Psoas muscle (tissue), 8 donors: ENCODE measurements around the gene KCNJ4. TPM values are rescaled to one million over a fixed set of nuclear protein-coding genes. Genes with fewer than 3 reads are reported as not detected.

ENCODE experiments used
- ATAC-seq, 4 donors: fragments of 200-7000 bp; cut with Tn5 transposase; one replicate each; pipeline ENCODE4 v1.9.1; 2020; ENCODE audit warnings: moderate library complexity in 3 of 4, mild to moderate bottlenecking in 2 of 4
- DNase-seq, 2 donors: peaks; one replicate each; pipeline ENCODE4 v3.0.0-alpha.2; 2020
- H3K27ac ChIP-seq: fragments of 200-600 bp; one replicate; pipeline ENCODE4 v1.8.0; 2022
- H3K27me3 ChIP-seq, 3 donors: fragments of 200-600 bp in 1 of 3; one replicate each; pipeline versions ENCODE4 v1.6.1 to v1.8.0; 2013 to 2022; ENCODE audit warnings: low read length in 2 of 3, mild to moderate bottlenecking in 2 of 3, moderate library complexity in 1 of 3; ENCODE audit not compliant: insufficient read depth in 3 of 3
- H3K36me3 ChIP-seq, 2 donors: fragments of 200-600 bp in 1 of 2; one replicate each; pipeline versions ENCODE4 v1.6.1 to v1.8.0; 2013 to 2022; ENCODE audit warnings: low read depth in 1 of 2, mild to moderate bottlenecking in 1 of 2, moderate library complexity in 1 of 2; ENCODE audit not compliant: insufficient read depth in 1 of 2
- H3K4me1 ChIP-seq: fragments of 200-600 bp; one replicate; pipeline ENCODE4 v1.8.0; 2022
- H3K4me3 ChIP-seq: fragments of 200-600 bp; one replicate; pipeline ENCODE4 v1.8.0; 2022; ENCODE audit warnings: mild to moderate bottlenecking
- H3K9me3 ChIP-seq: fragments of 200-600 bp; one replicate; pipeline ENCODE4 v1.8.0; 2022
- WGBS, 3 donors: extraction: QIAGEN DNeasy Blood & Tissue Kit; methylation state at CpG; one replicate each; pipeline versions ENCODE4 v1.1.6 to v1.1.7; 2013; 5-methylcytosine and 5-hydroxymethylcytosine counted together
- intact Hi-C, 2 donors: fragments of 100-400 bp; cut with DNase I; formaldehyde crosslinking; loops; one replicate each; pipeline versions ENCODE4 v1.11.0 to v1.14.2; 2022
- polyA plus RNA-seq, 3 donors: library from polyadenylated mRNA; stranded (reverse); fragments of 200-250 nt; gene quantifications; one replicate each; pipeline ENCODE4 v1.2.3, GENCODE V29; 2013
- total RNA-seq, 4 donors: library from RNA; stranded (reverse); fragmentation: NEBNext Ultra II Directional in 2 of 4; extraction: Animal tissue kit (Norgen Biotek cat#: 25700) in 2 of 4; gene quantifications; one replicate each; pipeline versions ENCODE4 v1.2.1 to v1.2.4, GENCODE V29; 2021 to 2023
- TF ChIP-seq, protein P1 (sequence below): fragments of 200-600 bp; IDR thresholded peaks from one replicate; pipeline ENCODE4 v1.8.0; 2022; ENCODE audit warnings: antibody characterized with exemption
- donor health status: healthy with polysubstance abuse.
- donor health status: DM: no; HTN: no; CAD: no; lungs with moderate emphysema.
- donor health status: Bipolar disorder and iron deficiency.
- donor health status: healthy.
- donor health status: DM: yes; HTN: yes; CAD: no.
- donor health status: DM: no; HTN: no; CAD: no.
- donor health status: DM: no; HTN: no; CAD: no.
- donor health status: DM: yes; HTN: yes; CAD: no.

Gene KCNJ4
- total and polyA plus RNA-seq, 7 donors, result 0.01 TPM; not detected in 6

GRCh38 chr22:38417252-38418060 lies 37.5 kb downstream of the KCNJ4 start:
- TF ChIP-seq, protein P1, sequence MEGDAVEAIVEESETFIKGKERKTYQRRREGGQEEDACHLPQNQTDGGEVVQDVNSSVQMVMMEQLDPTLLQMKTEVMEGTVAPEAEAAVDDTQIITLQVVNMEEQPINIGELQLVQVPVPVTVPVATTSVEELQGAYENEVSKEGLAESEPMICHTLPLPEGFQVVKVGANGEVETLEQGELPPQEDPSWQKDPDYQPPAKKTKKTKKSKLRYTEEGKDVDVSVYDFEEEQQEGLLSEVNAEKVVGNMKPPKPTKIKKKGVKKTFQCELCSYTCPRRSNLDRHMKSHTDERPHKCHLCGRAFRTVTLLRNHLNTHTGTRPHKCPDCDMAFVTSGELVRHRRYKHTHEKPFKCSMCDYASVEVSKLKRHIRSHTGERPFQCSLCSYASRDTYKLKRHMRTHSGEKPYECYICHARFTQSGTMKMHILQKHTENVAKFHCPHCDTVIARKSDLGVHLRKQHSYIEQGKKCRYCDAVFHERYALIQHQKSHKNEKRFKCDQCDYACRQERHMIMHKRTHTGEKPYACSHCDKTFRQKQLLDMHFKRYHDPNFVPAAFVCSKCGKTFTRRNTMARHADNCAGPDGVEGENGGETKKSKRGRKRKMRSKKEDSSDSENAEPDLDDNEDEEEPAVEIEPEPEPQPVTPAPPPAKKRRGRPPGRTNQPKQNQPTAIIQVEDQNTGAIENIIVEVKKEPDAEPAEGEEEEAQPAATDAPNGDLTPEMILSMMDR, result no peak
- Histone ChIP-seq H3K27ac (no peak overlapping the region), H3K9me3 (no peaks in the 10 kb centered on the region), H3K4me3 (no peak overlapping the region), H3K36me3 (no peaks in the 10 kb centered on the region), H3K4me1 (peaks cover 12% of the 10 kb centered on the region), H3K27me3 (no peaks in the 10 kb centered on the region)
- DNase-seq, result peak in 1 of 2 donors; percentile 29
- WGBS, 3 donors, result 77 to 86% (median 81%) methylated on average over 16 of the region's 16 CpGs
- intact Hi-C loops, result loop anchor here in 1 of 2 donors (10.0 kb wide), 1 partner anchor 157 kb away; the partner anchor contains the start of gene DMC1
- no peak for ATAC-seq

GRCh38 chr22:38416621-38417251 lies 38.3 kb downstream of the KCNJ4 start:
- Histone ChIP-seq H3K36me3 (no peaks in the 10 kb centered on the region), H3K4me3 (no peak overlapping the region), H3K4me1 (peaks cover 14% of the 10 kb centered on the region), H3K27me3 (no peaks in the 10 kb centered on the region), H3K9me3 (no peaks in the 10 kb centered on the region), H3K27ac (no peak overlapping the region)
- WGBS, 3 donors, result 88 to 89% (median 88%) methylated on average over 18 of the region's 18 CpGs
- TF ChIP-seq, protein P1, result no peak
- DNase-seq (peak in 1 of 2 donors; percentile 48), ATAC-seq (no peak)
- intact Hi-C loops, result loop anchor here in 1 of 2 donors (10.0 kb wide), 1 partner anchor 158 kb away; the partner anchor contains the start of gene DMC1

DNA sequence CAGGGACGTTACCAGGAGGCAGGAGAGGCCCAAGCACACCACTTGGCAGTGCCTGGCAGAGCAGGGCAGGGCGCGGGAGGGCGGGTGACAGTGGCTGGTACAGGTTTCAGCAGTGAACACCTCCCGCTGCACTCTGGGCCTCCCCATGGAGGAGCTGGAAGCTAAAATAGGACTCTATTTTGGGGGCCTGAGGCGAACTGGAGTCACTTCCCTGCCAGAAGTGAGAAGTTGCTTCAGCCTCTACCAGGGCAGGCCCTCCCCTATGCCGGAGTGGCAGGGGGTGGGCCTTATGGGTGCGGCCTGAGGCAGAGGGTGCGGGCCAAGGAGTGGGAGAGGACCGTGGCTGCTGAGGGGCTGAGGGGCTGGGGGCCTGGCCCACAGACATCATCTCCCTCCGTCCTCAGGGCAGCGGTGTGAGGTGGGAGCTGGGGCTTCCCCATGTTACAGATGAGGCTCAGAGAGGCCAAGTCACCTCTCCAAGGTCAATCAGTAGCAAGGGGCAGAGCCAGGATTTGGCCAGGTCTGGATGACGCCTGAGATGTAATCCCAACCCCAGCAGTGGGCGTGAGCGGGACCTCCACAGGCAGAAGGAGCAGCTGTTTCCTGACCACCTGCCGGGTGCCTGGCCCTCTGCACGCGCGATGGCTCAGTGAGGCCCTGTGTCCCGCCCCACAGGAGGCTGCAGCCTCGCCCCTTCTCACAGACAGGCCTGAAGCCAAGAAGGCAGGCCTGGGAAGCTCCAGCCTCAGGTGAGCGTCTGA lies 39.3 kb downstream of the KCNJ4 start:
- WGBS, 3 donors, result 67 to 79% (median 76%) methylated on average over 22 of the region's 22 CpGs
- no peaks in the 10 kb centered on the region for H3K36me3 ChIP-seq
- intact Hi-C loops, result loop anchor here in 1 of 2 donors (10.0 kb wide), 1 partner anchor 159 kb away; the partner anchor contains the start of gene DMC1
- DNase-seq, result peak in 1 of 2 donors; percentile 41
- H3K27ac ChIP-seq, result no peak overlapping the region
- ATAC-seq, result no peak
- H3K27me3 ChIP-seq, result no peaks in the 10 kb centered on the region
- no peak overlapping the region for H3K4me3 ChIP-seq
- H3K4me1 ChIP-seq, result peaks cover 14% of the 10 kb centered on the region
- no peaks in the 10 kb centered on the region for H3K9me3 ChIP-seq
- TF ChIP-seq, protein P1, result no peak

DNA sequence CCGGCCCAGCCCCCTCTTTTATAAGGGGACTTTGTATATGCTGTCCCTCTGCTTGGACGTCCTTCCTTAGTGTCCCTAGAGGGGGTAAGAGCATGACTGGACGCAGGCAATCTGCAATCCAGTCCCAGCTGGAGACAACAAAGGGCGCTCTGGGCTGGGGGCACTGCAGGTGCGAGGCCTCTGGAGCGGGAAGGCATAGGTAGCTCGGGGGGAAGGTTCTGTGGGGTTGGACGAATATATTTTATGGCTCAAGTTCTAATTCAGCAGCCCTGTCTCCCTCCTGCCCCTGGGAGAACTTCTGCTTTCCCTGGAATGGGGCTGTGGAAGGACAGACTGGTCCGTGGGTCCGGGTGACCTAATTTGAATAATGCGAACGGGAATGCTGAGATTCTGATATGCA lies 40.0 kb downstream of the KCNJ4 start:
- DNase-seq, result peak in 1 of 2 donors; percentile 26

More for the DNA sequence above, 40.0 kb downstream of the KCNJ4 start:
- intact Hi-C loops, result loop anchor here in 1 of 2 donors (10.0 kb wide), 1 partner anchor 160 kb away; the partner anchor contains the start of gene DMC1
- ATAC-seq, result no peak
- Histone ChIP-seq H3K4me1 (peaks cover 14% of the 10 kb centered on the region), H3K4me3 (no peak overlapping the region), H3K27ac (no peak overlapping the region), H3K36me3 (no peaks in the 10 kb centered on the region), H3K27me3 (no peaks in the 10 kb centered on the region), H3K9me3 (no peaks in the 10 kb centered on the region)
- 80 to 85% (median 82%) methylated on average over 12 of the region's 12 CpGs for WGBS, 3 donors
- TF ChIP-seq, protein P1, result no peak
